Activated CD4-positive, alpha-beta T cell treated with anti-CD3 and anti-CD28 coated beads for 36 hours (primary cell): Measurements from ENCODE around the gene GLOD5. TPM values are rescaled to one million over a fixed set of nuclear protein-coding genes. Genes with fewer than 3 reads are reported as not detected.

Experiments
- ATAC-seq: fragments of 200-7000 bp; cut with Tn5 transposase; one replicate; pipeline ENCODE4 v1.10.0; 2021; ENCODE audit warnings: mild to moderate bottlenecking, moderate library complexity
- CTCF ChIA-PET: fragments of 350-600 bp; sonication (Branson Sonifier 250); formaldehyde crosslinking; loops from one replicate; lab custom pipeline; 2021; ENCODE audit warnings: antibody characterized with exemption; lab: Charles Lee
- POLR2A ChIA-PET: fragments of 350-600 bp; sonication (Branson Sonifier 250); formaldehyde crosslinking; loops from one replicate; lab custom pipeline; 2021; ENCODE audit warnings: antibody characterized with exemption, inconsistent platforms; lab: Charles Lee
- DNase-seq: peaks from one replicate; pipeline ENCODE4 v3.0.0-alpha.2; 2020
- H3K27ac Mint-ChIP-seq: one replicate; pipeline ENCODE4 v1.8.0; 2021; ENCODE audit warnings: mixed read lengths
- H3K27me3 Mint-ChIP-seq: one replicate; pipeline ENCODE4 v1.8.0; 2021; ENCODE audit warnings: mixed read lengths
- H3K36me3 Mint-ChIP-seq: one replicate; pipeline ENCODE4 v1.8.0; 2021; ENCODE audit warnings: low read depth, mixed read lengths
- H3K4me1 Mint-ChIP-seq: one replicate; pipeline ENCODE4 v1.8.0; 2021; ENCODE audit warnings: mixed read lengths
- H3K4me3 Mint-ChIP-seq: one replicate; pipeline ENCODE4 v1.8.0; 2021; ENCODE audit warnings: mild to moderate bottlenecking, moderate library complexity, mixed read lengths
- H3K9me3 Mint-ChIP-seq: one replicate; pipeline ENCODE4 v1.8.0; 2021; ENCODE audit warnings: low read depth, mixed read lengths
- intact Hi-C, 2 experiments: fragments of 100-400 bp; cut with DNase I in 1 of 2; cut with micrococcal nuclease in 1 of 2; formaldehyde crosslinking; loops; one replicate each; pipeline versions ENCODE4 v1.14.2 to v1.15.1; 2022 to 2024; cut with DNase I, micrococcal nuclease
- total RNA-seq, 2 experiments: library from RNA; stranded (reverse); gene quantifications; one replicate each; pipeline ENCODE4 v1.2.3, GENCODE V29; 2021

The GLOD5 gene
- total RNA-seq, 2 experiments from 2014 or later, result not detected

DNA sequence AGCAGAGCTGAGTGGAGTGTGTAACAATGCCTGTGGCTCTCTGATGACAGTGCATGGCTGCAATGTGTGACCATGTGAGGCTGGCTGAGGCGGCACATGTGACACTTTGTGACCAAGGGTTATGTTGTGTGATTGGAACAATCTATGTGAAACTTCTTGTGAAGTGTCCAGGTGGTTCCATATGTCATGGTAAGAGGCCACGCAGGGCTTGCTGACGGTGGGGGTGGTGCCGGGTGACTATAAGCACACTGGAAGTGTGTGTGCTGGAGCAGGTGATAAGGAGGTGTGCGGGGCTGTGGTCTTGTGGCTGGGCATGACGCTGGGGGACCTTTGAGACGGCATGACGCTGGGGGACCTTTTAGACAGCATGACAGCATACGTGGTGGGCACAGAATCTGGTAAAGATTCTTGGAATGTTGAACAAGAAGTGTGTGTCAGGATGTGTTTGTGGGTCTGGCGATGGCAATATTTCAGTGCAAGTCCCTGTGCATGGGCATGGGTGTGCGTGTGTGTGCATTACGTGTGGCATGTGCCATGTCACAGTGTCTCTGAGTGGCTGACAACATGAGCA, 32.9 kb downstream of the GLOD5 start:
- ATAC-seq, result no peak
- Mint-ChIP-seq H3K36me3 (no peaks in the 10 kb centered on the region), H3K4me1 (peaks cover 5% of the 10 kb centered on the region), H3K4me3 (no peak overlapping the region), H3K27me3 (no peaks in the 10 kb centered on the region), H3K9me3 (no peaks in the 10 kb centered on the region), H3K27ac (no peak overlapping the region)
- CTCF ChIA-PET, result no interaction called here
- POLR2A ChIA-PET, result no interaction called here
- no peak for DNase-seq
- intact Hi-C loops, result no loop called here

GRCh38 chrX:48794911-48795515, 33.5 kb downstream of the GLOD5 start:
- Mint-ChIP-seq H3K9me3 (no peaks in the 10 kb centered on the region), H3K4me3 (no peak overlapping the region), H3K27me3 (no peaks in the 10 kb centered on the region), H3K27ac (no peak overlapping the region), H3K4me1 (no peaks in the 10 kb centered on the region), H3K36me3 (no peaks in the 10 kb centered on the region)
- ChIA-PET POLR2A (no interaction called here), CTCF (no interaction called here)
- no peak for ATAC-seq
- intact Hi-C loops, result no loop called here
- no peak for DNase-seq

- ChIA-PET POLR2A (no interaction called here), CTCF (no interaction called here)
- Mint-ChIP-seq H3K4me3 (no peak overlapping the region), H3K27me3 (no peaks in the 10 kb centered on the region), H3K36me3 (peaks cover 2% of the 10 kb centered on the region), H3K27ac (no peak overlapping the region), H3K4me1 (peaks cover 7% of the 10 kb centered on the region), H3K9me3 (no peaks in the 10 kb centered on the region)
- DNase-seq (no peak), ATAC-seq (no peak)
- intact Hi-C loops, result no loop called here
Measured at GRCh38 chrX:48798318-48798717, 36.8 kb downstream of the GLOD5 start.

GRCh38 chrX:48800574-48801279, 39.2 kb downstream of the GLOD5 start:
- no peak for ATAC-seq
- peaks cover 10% of the 10 kb centered on the region for H3K4me1 Mint-ChIP-seq
- intact Hi-C loops, result loop anchor here (1.0 to 10.0 kb wide), 18 partner anchors 63 to 1146 kb away; partner anchors contain the start of genes PIM2 (in 2 of the 2), SUV39H1 (in 2 of the 2), EBP (in 1 of the 2) and ELK1 (in 1 of the 2)
- peaks cover 7% of the 10 kb centered on the region for H3K36me3 Mint-ChIP-seq
- H3K4me3 Mint-ChIP-seq, result peak overlapping the region; percentile 90
- no peaks in the 10 kb centered on the region for H3K27me3 Mint-ChIP-seq
- POLR2A ChIA-PET, result interaction anchor here (1.0 to 1.4 kb wide), 2 partner anchors 64 to 111 kb away, joined by 4 to 8 read pairs; no protein-coding TSS in a partner anchor
- DNase-seq, result peak; percentile 9
- H3K9me3 Mint-ChIP-seq, result no peaks in the 10 kb centered on the region
- peak overlapping the region; percentile 97 for H3K27ac Mint-ChIP-seq
- CTCF ChIA-PET, result interaction anchor here (0.6 kb wide), 1 partner anchor 494 kb away, joined by 3 read pairs; no protein-coding TSS in a partner anchor

DNA sequence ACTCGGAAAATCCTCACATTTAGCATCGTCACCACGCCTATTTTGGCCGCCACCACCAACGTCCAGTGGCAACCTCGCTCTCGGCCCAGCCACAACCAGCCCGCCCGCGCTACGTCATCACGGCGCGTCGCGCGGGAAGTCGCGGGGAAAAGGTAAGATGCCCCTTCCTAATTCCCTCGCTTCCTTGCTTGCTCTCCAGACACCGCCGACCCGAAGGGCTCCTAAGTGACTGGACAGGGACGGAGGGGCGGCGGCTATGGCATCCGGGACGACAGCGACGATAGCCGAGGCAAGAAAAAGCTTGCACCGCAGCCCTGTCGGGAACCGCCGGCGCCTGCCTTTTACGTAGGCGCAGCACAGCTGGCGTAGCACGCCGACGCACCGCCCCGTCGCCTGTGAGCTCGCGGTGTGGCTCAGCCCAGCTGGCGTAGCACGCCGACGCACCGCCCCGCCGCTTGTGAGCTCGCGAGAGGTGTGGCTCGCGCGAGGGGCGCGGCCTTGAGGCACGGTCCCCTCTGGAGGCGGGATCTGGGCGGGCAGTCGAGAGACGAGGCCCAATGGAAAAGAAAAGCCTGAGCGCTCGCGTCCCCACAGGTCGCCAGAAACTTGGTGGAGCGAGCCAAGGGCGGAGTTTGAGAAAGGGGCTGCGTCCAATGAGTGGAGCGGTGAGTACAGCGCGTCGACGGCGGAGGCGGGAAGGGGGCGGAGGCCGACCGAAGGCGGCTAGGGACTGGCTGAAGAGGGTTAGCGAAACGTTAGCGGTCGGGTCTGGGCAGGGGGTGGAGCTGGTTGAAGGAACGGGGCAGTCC, 39.9 kb downstream of the GLOD5 start, which contains the start of gene HDAC6:
Gene HDAC6 (plus strand): TSS at position 788 of the 809 bp plus-strand sequence. CDS start 626 bp downstream, outside the sequence.
- intact Hi-C loops, result loop anchor here (1.0 to 10.0 kb wide), 23 partner anchors 64 to 1147 kb away; partner anchors contain the start of genes PIM2 (in 2 of the 2), SUV39H1 (in 2 of the 2), EBP (in 1 of the 2) and ELK1 (in 1 of the 2)
- Mint-ChIP-seq H3K27me3 (no peaks in the 10 kb centered on the region), H3K9me3 (no peaks in the 10 kb centered on the region), H3K4me1 (peaks cover 15% of the 10 kb centered on the region), H3K36me3 (peaks cover 7% of the 10 kb centered on the region), H3K4me3 (peak within 1 kb of the TSS; percentile 90), H3K27ac (peak within 1 kb of the TSS; percentile 98)
- CTCF ChIA-PET, result interaction anchor here (0.5 kb wide), 1 partner anchor 1945 kb away, joined by 4 read pairs; no protein-coding TSS in a partner anchor
- POLR2A ChIA-PET, result interaction anchor here (1.0 to 1.4 kb wide), 3 partner anchors 64 to 280 kb away, joined by 3 to 8 read pairs (median 4); partner anchors contain the start of gene EBP
- DNase-seq (peak; percentile 96), ATAC-seq (peak; percentile 89)

DNA sequence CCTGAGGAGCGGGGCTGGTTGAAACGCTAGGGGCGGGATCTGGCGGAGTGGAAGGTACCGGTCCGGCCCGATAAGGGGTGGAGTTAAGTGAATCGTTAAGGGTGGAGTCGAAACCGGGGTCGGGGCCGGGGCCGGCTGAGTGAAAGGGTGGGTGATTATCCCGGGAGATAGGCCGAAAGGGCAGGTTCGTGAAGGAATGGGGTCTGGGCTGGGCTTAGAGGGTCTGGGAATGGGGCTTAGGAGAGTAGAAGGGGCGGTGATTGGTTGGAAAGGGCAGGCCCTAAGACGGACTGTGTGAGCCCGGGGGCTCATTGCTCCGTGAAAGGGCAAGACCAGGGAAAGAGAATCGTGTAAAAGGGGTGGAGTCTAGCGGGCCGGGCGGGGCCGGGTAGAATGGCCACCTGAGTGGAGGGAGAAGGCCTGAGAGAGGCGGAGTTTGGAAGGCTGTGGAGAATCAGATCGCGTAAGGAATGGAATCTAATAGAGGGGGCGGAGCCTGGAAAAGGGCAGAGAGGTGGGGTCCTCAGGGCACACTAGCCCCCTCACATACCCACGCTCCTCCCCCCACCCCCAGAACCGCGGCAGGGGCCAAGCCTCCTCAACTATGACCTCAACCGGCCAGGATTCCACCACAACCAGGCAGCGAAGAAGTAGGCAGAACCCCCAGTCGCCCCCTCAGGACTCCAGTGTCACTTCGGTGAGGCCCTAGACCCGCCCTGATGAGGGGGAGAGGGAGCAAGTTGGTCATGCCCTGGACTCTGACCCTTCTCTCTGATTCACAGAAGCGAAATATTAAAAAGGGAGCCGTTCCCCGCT, 40.8 kb downstream of the GLOD5 start:
- Mint-ChIP-seq H3K27me3 (no peaks in the 10 kb centered on the region), H3K4me1 (peaks cover 20% of the 10 kb centered on the region), H3K36me3 (peaks cover 7% of the 10 kb centered on the region), H3K27ac (peak overlapping the region; percentile 98), H3K4me3 (peak overlapping the region; percentile 90), H3K9me3 (no peaks in the 10 kb centered on the region)
- POLR2A ChIA-PET, result interaction anchor here (1.0 to 1.4 kb wide), 3 partner anchors 65 to 281 kb away, joined by 3 to 8 read pairs (median 4); partner anchors contain the start of gene EBP
- peak; percentile 54 for ATAC-seq
- intact Hi-C loops, result loop anchor here (1.0 to 10.0 kb wide), 11 partner anchors 109 to 1147 kb away; partner anchors contain the start of genes EBP (in 1 of the 2), ELK1 (in 1 of the 2), FTSJ1 (in 1 of the 2) and GPKOW (in 1 of the 2)
- peak; percentile 80 for DNase-seq
- CTCF ChIA-PET, result no interaction called here

DNA sequence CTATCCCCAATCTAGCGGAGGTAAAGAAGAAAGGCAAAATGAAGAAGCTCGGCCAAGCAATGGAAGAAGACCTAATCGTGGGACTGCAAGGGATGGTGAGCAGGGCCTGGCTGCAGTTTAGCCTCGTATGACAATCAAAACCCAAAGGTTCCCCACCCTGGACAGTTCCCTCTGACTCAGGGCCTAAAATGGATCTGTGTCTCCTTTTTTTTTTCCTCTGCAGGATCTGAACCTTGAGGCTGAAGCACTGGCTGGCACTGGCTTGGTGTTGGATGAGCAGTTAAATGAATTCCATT, 41.3 kb downstream of the GLOD5 start:
- ATAC-seq (no peak), DNase-seq (no peak)
- intact Hi-C loops, result loop anchor here (1.0 to 10.0 kb wide), 11 partner anchors 108 to 1148 kb away; partner anchors contain the start of genes EBP (in 1 of the 2), ELK1 (in 1 of the 2), FTSJ1 (in 1 of the 2) and GPKOW (in 1 of the 2)
- ChIA-PET CTCF (no interaction called here), POLR2A (no interaction called here)
- Mint-ChIP-seq H3K36me3 (peaks cover 7% of the 10 kb centered on the region), H3K4me1 (peaks cover 20% of the 10 kb centered on the region), H3K27ac (peak overlapping the region; percentile 98), H3K27me3 (no peaks in the 10 kb centered on the region), H3K4me3 (peak overlapping the region; percentile 90), H3K9me3 (no peaks in the 10 kb centered on the region)

- Mint-ChIP-seq H3K27me3 (no peaks in the 10 kb centered on the region), H3K9me3 (no peaks in the 10 kb centered on the region), H3K4me3 (no peak overlapping the region), H3K36me3 (peaks cover 10% of the 10 kb centered on the region), H3K27ac (peak overlapping the region; percentile 37), H3K4me1 (peaks cover 15% of the 10 kb centered on the region)
- intact Hi-C loops, result loop anchor here in 1 of 2 experiments (10.0 kb wide), 1 partner anchor 1151 kb away; the partner anchor contains the start of genes ELK1 and UXT
- no peak for ATAC-seq
- ChIA-PET CTCF (interaction anchor here (0.5 to 1.0 kb wide), 2 partner anchors 29 to 175 kb away, joined by 3 to 4 read pairs; partner anchors contain the start of gene PCSK1N), POLR2A (no interaction called here)
- no peak for DNase-seq
Measured at GRCh38 chrX:48806081-48806480, 44.5 kb downstream of the GLOD5 start.

GRCh38 chrX:48813644-48814043, 52.1 kb downstream of the GLOD5 start:
- Mint-ChIP-seq H3K9me3 (no peaks in the 10 kb centered on the region), H3K27ac (no peak overlapping the region), H3K27me3 (no peaks in the 10 kb centered on the region), H3K36me3 (peaks cover 11% of the 10 kb centered on the region), H3K4me1 (no peaks in the 10 kb centered on the region), H3K4me3 (no peak overlapping the region)
- POLR2A ChIA-PET, result no interaction called here
- CTCF ChIA-PET, result no interaction called here
- ATAC-seq (no peak), DNase-seq (no peak)
- intact Hi-C loops, result no loop called here

DNA sequence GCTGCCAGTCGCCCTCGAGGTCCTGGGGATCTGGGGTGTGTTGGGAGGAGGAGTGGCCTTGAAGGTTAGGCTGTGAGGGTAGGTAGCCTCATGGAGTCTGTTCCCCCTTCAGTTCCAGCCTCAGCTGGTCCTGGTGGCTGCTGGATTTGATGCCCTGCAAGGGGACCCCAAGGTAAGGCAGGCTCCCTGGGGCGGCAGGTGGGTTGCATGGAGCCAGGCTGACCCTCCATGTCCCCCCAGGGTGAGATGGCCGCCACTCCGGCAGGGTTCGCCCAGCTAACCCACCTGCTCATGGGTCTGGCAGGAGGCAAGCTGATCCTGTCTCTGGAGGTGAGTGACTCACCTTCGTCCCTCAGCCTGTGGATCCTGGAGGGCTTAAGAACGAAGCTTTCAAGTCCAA, 53.2 kb downstream of the GLOD5 start:
- POLR2A ChIA-PET, result no interaction called here
- Mint-ChIP-seq H3K27ac (no peak overlapping the region), H3K4me1 (no peaks in the 10 kb centered on the region), H3K4me3 (no peak overlapping the region), H3K27me3 (no peaks in the 10 kb centered on the region), H3K36me3 (peaks cover 15% of the 10 kb centered on the region), H3K9me3 (no peaks in the 10 kb centered on the region)
- ATAC-seq (no peak), DNase-seq (no peak)
- CTCF ChIA-PET, result no interaction called here
- intact Hi-C loops, result no loop called here
